ENCODE measurements around the gene TRO.

GRCh38 chrX:54930291-54931049, 9.8 kb downstream of the TRO start:
- TF ChIP-seq, protein P1, sequence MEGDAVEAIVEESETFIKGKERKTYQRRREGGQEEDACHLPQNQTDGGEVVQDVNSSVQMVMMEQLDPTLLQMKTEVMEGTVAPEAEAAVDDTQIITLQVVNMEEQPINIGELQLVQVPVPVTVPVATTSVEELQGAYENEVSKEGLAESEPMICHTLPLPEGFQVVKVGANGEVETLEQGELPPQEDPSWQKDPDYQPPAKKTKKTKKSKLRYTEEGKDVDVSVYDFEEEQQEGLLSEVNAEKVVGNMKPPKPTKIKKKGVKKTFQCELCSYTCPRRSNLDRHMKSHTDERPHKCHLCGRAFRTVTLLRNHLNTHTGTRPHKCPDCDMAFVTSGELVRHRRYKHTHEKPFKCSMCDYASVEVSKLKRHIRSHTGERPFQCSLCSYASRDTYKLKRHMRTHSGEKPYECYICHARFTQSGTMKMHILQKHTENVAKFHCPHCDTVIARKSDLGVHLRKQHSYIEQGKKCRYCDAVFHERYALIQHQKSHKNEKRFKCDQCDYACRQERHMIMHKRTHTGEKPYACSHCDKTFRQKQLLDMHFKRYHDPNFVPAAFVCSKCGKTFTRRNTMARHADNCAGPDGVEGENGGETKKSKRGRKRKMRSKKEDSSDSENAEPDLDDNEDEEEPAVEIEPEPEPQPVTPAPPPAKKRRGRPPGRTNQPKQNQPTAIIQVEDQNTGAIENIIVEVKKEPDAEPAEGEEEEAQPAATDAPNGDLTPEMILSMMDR (conservative IDR thresholded peaks at IDR 0.05; ENCODE audit: low read depth, low read length): no peak
- no peak for TF ChIP-seq EZH2 (IDR thresholded peaks at IDR 0.05; ENCODE audit: borderline replicate concordance, low read depth, low read length, poor library complexity, severe bottlenecking)
